HG03066 (cell line): ENCODE results near the gene SETD7.

Experiments
- ATAC-seq: cut with Tn5 transposase; IDR thresholded peaks from one replicate; pipeline ENCODE4 v1.9.1; 2021; ENCODE audit warnings: low read depth; ENCODE audit not compliant: unreplicated experiment

Gene SETD7

DNA sequence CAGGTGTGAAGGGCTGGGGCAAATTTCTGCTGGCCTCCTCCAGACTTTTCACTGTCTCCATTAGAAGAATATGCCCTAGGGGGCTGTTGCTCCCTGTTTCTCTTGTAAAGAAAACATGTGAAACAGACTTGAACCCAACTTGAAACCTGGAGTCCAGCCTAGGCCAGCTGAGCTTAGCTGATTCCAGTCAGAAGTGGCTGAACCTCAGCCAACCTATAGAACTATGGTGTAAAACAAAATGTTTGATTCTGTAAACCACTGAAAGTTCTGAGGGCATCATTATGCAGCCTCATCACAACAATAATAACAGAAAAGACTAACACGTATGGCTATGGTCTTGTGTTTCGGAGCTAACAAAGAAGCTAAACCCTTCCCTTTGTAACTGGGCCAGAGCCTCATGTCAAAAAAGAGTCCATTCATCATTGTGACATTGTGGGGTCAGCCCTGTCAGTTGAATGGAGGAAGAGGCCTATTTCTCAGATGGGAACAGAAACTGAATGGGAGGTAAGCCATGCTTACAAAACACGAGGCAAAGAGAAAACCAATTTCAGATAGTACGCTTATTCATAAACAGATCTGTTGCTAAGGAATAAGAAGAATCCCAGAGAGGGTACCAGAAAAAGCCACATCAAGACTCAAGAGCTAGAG, 34.1 kb downstream of the SETD7 start:
- ATAC-seq = peak; percentile 48

GRCh38 chr4:139515531-139515958, 40.5 kb downstream of the SETD7 start:
- ATAC-seq = no peak

- no peak for ATAC-seq
Observed at GRCh38 chr4:139514382-139515059, 41.5 kb downstream of the SETD7 start.

DNA sequence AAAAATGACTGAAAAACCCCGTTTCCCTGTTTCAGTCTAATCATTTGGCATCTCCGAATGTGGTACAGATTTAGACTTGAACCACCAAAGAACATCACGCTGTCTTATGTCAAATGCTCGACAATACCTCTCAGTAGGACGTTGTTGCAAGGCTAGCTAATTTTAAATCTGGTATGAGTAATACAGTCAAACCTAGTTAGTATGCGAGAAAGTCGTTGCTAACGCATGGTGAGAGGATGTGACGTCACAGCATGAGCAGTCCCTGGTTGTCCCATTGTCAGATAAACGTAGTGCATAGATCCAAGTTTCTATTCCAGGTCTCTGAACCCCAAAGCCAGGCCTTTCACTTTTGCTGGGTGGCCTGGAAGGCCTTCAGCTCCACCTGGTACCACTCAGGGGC, 44.7 kb downstream of the SETD7 start:
- no peak for ATAC-seq

GRCh38 chr4:139509727-139510410, 46.1 kb downstream of the SETD7 start:
- ATAC-seq = no peak

- ATAC-seq = no peak
Observed at GRCh38 chr4:139508581-139509237, 47.3 kb downstream of the SETD7 start.

GRCh38 chr4:139506774-139507173, 49.2 kb downstream of the SETD7 start:
- ATAC-seq = no peak

DNA sequence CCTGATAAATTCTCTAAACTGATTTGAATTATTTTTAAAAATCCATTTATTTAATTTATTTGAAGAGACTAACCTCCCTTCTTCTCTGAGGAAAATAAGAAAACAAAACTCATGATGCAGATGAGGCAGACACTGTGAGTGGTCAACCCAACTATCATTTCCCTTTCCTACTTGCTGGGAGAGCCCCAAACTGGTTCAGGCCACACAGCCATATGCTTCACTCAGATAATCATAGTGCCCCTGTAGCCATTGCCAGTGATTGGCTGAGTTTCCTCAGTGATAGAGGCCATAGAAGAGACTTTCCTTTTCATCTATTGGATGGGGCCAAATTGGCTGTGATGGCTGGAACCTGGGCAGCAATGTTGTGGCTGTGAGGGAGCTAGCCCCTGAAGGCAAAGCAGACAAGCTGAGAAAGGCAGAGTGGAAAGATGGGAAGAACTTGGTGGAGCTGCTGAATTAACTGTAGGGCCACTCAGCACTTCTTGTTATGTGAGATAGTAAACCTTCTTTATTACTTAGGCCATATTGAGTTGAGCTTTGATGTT, 52.3 kb downstream of the SETD7 start:
- ATAC-seq = no peak

GRCh38 chr4:139501927-139502899, 53.8 kb downstream of the SETD7 start:
- no peak for ATAC-seq

- no peak for ATAC-seq
Observed at GRCh38 chr4:139501527-139501926, 54.5 kb downstream of the SETD7 start.

DNA sequence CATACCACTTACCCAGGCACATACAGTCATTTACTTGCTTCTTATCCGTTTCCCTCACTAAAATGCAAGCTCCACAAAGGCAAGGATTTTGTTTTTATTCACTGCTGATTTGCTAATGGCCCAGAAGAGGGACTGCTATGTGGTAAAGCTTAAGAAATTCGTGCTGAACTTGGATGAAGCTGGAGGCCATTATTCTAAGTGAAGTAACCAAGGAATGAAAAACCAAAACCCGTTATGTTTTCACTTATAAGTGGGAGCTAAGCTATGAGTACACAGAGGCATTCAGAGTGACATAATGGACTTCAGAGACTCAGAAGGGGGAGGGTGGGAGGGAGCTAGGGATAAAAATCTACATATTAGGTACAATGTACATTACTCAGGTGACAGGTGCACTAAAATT, 54.9 kb downstream of the SETD7 start:
- no peak for ATAC-seq

DNA sequence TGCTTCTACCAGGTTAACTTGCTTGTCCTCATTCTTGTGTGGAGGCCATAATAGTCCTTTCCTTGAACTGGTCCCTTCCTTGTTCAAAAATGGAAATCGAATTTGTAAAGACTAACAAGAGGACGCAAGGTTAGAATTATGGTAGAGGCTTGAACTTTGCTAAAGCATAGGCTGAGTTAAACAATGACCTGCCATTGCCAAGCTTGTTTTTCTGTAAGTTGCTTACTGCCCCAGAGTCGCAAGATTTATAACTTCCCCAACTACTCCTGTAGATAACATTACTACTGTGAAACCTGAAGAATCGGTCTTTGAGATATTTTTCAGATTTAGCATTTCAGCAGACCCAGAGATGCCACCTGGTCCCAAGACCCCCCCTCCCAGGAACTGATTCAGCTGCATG, 56.8 kb downstream of the SETD7 start:
- no peak for ATAC-seq

DNA sequence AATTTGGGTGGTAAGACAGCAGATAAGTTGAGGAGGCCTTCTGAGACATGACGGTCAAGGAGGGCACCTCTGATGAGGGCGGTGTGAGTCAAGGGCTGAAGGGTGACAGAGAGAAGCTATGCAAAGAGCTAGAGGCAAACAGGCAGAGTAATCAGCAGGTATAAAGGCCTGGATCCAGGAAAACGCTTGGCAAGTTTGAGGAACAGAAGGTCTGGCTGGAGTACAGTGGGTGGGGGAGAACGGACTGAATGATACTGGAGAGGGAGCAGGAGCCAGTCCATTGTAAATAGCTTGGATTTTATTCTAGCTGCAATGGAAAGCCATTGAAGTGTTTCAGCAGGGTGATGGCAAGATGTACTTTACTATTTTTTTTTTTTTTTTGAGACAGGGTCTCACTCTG, 62.8 kb downstream of the SETD7 start:
- ATAC-seq = no peak

- no peak for ATAC-seq
Observed at GRCh38 chr4:139492429-139492828, 63.6 kb downstream of the SETD7 start.

- no peak for ATAC-seq
Observed at GRCh38 chr4:139489638-139490037, 66.4 kb downstream of the SETD7 start.

DNA sequence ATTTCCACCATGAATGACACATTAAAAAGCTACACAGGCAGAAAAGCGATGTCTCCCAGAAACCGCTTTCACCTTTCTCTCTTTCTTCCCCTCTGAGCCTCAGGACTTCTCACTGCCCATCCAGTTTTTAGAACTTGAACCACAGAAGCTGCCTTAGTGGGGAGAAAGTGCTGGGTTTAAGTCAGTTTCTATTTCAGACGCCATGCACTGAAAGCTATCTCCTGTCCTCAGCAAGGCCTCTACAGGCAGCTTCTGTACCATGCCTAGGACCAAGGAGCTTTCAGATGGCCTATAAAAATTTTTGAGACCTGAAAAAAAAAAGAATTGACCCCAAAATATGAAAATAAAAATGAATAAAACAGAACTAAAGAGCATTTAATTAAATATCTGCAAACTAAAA, 67.6 kb downstream of the SETD7 start:
- ATAC-seq = no peak

GRCh38 chr4:139484783-139485311, 71.2 kb downstream of the SETD7 start:
- no peak for ATAC-seq

GRCh38 chr4:139483000-139483399, 73.0 kb downstream of the SETD7 start:
- ATAC-seq = no peak

GRCh38 chr4:139481465-139481864, 74.6 kb downstream of the SETD7 start:
- no peak for ATAC-seq

DNA sequence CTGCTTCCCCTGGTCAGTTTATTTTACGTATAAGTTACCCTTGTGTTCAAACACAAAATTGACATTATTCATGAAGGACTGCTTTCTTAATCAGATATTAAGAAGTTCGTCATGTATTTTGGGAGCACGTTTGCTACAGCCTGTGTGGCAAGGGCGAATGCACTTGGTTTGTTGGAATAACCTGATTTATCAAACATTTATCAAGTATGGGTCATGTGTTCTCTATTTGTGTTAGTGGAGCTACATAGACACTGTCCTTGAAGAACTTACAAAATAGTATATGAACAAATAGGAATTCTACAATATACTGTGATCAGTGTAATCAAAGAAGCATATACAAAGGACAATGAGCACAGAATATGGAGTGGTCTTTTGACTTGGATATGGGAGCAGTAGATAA, 79.7 kb downstream of the SETD7 start:
- ATAC-seq = no peak
